IPS-20b (cell line): ENCODE measurements around the gene M1AP.

Experiments used
- H3K27ac ChIP-seq: one replicate; pipeline ENCODE4 v1.5.1; 2013; ENCODE audit warnings: low read length
- H3K27me3 ChIP-seq: 2 replicates; pipeline ENCODE4 v1.6.1; 2013; ENCODE audit warnings: mild to moderate bottlenecking, low read length, inconsistent platforms; ENCODE audit not compliant: insufficient read depth
- H3K36me3 ChIP-seq: 2 replicates; pipeline ENCODE4 v1.6.1; 2013; ENCODE audit warnings: low read depth, mild to moderate bottlenecking, inconsistent platforms, low read length, moderate library complexity; ENCODE audit not compliant: insufficient read depth
- H3K4me1 ChIP-seq: 2 replicates; pipeline ENCODE4 v1.6.1; 2013; ENCODE audit warnings: mild to moderate bottlenecking, control low read depth, inconsistent platforms, low read length, moderate library complexity; ENCODE audit not compliant: insufficient read depth
- H3K4me3 ChIP-seq: 2 replicates; pipeline ENCODE4 v1.5.1; 2013; ENCODE audit warnings: mild to moderate bottlenecking, low read length, inconsistent platforms
- H3K9ac ChIP-seq: 2 replicates; pipeline ENCODE4 v1.6.1; 2013; ENCODE audit warnings: low read depth, mild to moderate bottlenecking, inconsistent platforms, low read length, moderate library complexity
- H3K9me3 ChIP-seq: 2 replicates; pipeline ENCODE4 v1.6.1; 2013; ENCODE audit warnings: mild to moderate bottlenecking, low read depth, low read length, inconsistent platforms; ENCODE audit not compliant: insufficient read depth

The M1AP gene

DNA sequence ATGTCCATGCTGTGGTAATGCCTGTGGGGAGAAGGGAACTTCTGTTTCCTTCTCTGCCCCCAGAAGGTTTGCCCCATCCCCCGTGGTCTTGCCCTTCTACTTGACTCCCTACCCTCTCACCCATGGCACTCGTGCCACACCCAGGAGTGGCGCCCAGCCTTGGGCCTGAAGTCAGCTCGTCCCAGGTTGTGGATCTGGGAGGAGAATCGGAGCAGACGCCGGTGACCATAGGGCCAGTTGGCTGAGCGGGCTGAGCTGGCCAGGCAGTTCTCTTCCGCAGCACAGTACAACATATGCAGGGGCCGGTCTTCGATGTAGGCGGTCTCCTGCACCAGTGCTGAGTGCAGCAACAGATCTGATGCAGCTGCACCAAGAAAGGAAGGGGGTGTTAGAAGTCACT is 113.7 kb downstream of the M1AP start:
- H3K9ac ChIP-seq: no peak overlapping the region

DNA sequence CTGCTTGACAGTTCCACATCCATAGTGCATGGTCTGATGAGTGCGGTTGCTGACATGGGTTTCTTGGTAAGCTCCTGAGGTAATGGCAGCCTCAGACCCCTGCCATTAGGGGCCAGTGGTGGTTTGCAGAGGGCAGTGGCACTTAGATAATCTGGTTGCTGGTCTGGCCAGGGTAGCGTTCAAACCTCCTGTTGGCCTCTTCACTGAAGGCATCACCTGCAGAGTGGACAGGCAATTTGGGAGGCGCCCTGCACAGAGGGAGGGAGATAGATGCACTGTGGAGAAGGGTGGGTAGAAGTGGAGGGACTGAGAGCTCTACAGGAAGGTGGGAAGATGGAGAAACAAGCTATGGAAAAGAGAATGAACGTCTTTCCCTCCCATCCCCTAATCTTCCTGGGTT is 114.7 kb downstream of the M1AP start:
- no peaks in the 10 kb centered on the region for H3K4me1 ChIP-seq
- H3K9ac ChIP-seq: no peak overlapping the region
- no peak overlapping the region for H3K4me3 ChIP-seq
- peaks cover 6% of the 10 kb centered on the region; the same call in 1 of the 2 replicates for H3K27me3 ChIP-seq
- peaks cover 35% of the 10 kb centered on the region for H3K36me3 ChIP-seq
- no peak overlapping the region for H3K27ac ChIP-seq
- H3K9me3 ChIP-seq: no peaks in the 10 kb centered on the region

More for the DNA sequence above, 113.7 kb downstream of the M1AP start:
- Histone ChIP-seq H3K9me3 (no peaks in the 10 kb centered on the region), H3K27ac (no peak overlapping the region), H3K27me3 (peaks cover 6% of the 10 kb centered on the region; the same call in 1 of the 2 replicates), H3K4me1 (no peaks in the 10 kb centered on the region), H3K36me3 (peaks cover 35% of the 10 kb centered on the region), H3K4me3 (no peak overlapping the region)

DNA sequence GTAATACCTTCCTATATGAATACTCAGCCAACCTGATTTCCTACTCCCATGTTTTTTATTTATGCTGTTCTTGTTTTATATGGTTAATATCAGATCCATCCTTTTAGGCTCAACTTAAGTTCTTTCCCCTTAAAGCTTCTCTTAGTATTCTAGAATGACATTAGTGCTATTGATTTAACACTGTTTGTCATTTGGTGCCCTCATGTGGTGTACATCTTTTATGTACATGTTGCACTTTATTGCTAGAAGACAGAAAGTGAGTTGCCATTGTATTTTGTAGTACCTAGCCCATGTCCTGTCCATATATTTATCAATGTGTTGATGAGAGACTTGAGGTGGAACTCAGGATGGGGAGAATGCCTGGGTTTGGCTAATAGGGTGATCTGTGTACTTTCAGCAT is 115.9 kb downstream of the M1AP start:
- Histone ChIP-seq H3K36me3 (peaks cover 46% of the 10 kb centered on the region), H3K4me3 (no peak overlapping the region), H3K27ac (no peak overlapping the region), H3K4me1 (no peaks in the 10 kb centered on the region), H3K9ac (no peak overlapping the region), H3K27me3 (peaks cover 6% of the 10 kb centered on the region; the same call in 1 of the 2 replicates), H3K9me3 (no peaks in the 10 kb centered on the region)

DNA sequence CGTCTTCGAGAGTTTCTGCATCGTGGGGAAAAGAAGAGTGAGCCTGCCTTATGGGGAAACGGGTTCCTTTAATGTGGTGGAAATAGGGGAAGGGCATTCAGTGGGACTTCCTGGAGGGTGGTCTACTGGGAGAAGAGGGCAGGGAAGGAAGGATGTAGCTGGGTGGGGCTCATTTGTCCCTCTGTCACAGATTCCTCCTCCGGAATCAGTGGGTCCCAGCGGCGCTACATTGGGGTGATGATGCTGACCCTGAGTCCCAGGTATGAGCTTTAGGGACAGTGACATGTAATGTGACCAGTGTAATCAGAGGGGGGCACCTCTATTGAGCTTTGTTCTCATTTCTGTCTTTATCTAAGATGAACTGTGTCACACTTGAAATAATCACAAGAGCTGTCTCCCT is 116.5 kb downstream of the M1AP start:
- H3K27me3 ChIP-seq: peaks cover 6% of the 10 kb centered on the region; the same call in 1 of the 2 replicates
- no peak overlapping the region for H3K27ac ChIP-seq
- H3K4me3 ChIP-seq: no peak overlapping the region
- H3K4me1 ChIP-seq: no peaks in the 10 kb centered on the region
- H3K9me3 ChIP-seq: no peaks in the 10 kb centered on the region
- H3K9ac ChIP-seq: no peak overlapping the region
- H3K36me3 ChIP-seq: peaks cover 52% of the 10 kb centered on the region

DNA sequence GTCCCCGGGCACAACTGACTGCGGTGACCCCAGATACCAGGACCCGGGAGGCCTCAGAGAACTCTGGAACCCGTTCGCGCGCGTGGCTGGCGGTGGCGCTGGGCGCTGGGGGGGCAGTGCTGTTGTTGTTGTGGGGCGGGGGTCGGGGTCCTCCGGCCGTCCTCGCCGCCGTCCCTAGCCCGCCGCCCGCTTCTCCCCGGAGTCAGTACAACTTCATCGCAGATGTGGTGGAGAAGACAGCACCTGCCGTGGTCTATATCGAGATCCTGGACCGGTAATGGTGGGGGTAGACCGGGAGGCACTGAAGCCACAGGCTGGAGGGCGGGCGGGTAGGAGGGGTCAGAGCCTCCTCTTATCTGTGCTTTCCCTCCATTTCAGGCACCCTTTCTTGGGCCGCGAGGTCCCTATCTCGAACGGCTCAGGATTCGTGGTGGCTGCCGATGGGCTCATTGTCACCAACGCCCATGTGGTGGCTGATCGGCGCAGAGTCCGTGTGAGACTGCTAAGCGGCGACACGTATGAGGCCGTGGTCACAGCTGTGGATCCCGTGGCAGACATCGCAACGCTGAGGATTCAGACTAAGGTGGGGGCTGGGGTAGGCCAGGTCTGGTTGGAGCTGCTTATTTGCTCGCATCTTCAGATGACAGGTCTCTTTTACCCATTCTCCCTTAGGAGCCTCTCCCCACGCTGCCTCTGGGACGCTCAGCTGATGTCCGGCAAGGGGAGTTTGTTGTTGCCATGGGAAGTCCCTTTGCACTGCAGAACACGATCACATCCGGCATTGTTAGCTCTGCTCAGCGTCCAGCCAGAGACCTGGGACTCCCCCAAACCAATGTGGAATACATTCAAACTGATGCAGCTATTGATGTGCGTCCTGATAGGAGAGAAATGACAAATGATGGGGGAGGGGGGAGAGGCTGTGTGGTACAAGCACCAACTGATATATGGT is 117.6 kb downstream of the M1AP start:
- peak overlapping the region; percentile 75; the same call in 1 of the 2 replicates for H3K9ac ChIP-seq
- H3K27me3 ChIP-seq: peaks cover 6% of the 10 kb centered on the region; the same call in 1 of the 2 replicates
- H3K27ac ChIP-seq: no peak overlapping the region
- H3K9me3 ChIP-seq: no peaks in the 10 kb centered on the region
- peaks cover 61% of the 10 kb centered on the region for H3K36me3 ChIP-seq
- H3K4me1 ChIP-seq: no peaks in the 10 kb centered on the region
- H3K4me3 ChIP-seq: peak overlapping the region; percentile 99

DNA sequence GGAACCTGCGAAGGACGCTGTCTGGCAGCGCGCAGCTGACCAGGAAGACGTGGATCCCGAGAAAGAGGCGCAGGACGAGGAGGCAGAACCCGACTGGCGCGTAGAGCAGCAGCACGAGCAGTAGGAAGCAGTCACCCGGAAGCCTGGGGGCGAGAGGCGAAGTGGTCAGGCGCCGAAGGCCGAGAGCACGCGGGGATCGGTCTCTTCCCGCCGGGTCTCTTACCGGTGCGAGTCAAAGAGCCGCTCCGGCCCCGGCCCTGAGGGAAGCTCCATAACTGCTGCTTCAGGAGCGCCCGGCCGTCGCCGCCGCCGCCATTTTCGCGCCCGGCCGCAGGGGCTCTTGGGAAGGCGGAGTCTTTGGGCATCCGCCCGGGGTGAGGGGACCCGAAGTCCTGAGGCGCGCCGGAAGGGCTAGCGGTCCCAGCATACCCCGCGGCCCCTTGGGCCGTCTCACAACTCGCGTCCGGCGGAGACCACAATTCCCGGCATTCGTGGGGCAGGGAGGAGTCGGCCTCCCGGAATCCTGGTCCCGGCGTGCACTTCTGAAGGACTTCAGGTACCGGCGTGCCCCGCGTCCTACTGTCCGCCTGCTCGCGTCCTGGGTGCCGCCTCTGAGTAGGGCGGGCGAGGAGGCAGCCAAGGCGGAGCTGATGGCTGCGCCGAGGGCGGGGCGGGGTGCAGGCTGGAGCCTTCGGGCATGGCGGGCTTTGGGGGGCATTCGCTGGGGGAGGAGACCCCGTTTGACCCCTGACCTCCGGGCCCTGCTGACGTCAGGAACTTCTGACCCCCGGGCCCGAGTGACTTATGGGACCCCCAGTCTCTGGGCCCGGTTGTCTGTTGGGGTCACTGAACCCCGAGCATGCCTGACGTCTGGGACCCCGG is 118.5 kb downstream of the M1AP start, which contains the start of the genes AUP1 and HTRA2:
Gene AUP1, minus strand, starts transcription at position 350 of the 882 bp plus-strand sequence. Its CDS starts 77 bp downstream, at position 273.
Gene HTRA2, plus strand, starts transcription at position 577 of the 882 bp plus-strand sequence. Its CDS starts 74 bp downstream, at position 651.
- Histone ChIP-seq H3K27ac (peak within 1 kb of the TSS; percentile 53), H3K4me1 (no peaks in the 10 kb centered on the region), H3K9ac (peak within 1 kb of the TSS; percentile 97), H3K27me3 (peaks cover 6% of the 10 kb centered on the region; the same call in 1 of the 2 replicates), H3K4me3 (peak within 1 kb of the TSS; percentile 99), H3K36me3 (peaks cover 61% of the 10 kb centered on the region), H3K9me3 (no peaks in the 10 kb centered on the region)

DNA sequence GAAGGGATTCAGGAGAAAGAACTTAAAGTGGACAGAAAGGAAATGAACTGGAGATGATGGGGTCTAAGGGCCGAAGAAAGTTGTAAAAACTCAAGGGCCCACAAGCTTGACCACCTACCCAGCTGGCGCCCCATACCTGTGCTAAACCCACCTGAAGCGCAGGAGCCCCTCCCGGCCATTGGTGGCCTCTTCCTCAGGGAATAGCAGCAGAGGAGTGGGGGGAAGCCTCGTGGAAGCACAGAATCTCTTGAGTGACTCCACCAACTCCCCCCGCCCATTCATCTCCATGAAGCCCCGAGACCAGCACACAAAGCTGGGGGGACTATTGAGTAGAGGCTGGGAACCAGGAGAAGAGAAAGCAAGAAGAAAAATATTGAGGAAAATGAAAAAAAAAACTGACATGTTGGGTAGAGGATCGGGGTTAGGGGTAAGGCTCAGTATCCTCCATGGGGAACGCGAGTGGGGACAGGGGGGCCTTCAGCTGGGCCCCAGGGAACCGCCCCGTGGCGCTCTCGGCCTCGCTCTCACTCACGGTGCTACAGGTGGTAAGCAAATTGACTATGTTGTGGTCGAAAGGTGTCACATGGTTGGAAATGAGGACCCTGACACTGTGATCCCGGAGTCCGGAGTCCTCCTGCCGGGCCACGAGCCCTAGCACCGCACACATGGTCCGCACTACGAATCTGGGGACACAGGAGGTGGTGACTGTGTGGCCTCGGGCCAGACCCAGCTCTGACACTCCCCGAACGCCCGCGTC is 119.4 kb downstream of the M1AP start:
- H3K27me3 ChIP-seq: peaks cover 7% of the 10 kb centered on the region; the same call in 1 of the 2 replicates
- no peaks in the 10 kb centered on the region for H3K4me1 ChIP-seq
- peak overlapping the region; percentile 99 for H3K4me3 ChIP-seq
- H3K9ac ChIP-seq: peak overlapping the region; percentile 97
- H3K36me3 ChIP-seq: peaks cover 53% of the 10 kb centered on the region
- peak overlapping the region; percentile 53 for H3K27ac ChIP-seq
- no peaks in the 10 kb centered on the region for H3K9me3 ChIP-seq

DNA sequence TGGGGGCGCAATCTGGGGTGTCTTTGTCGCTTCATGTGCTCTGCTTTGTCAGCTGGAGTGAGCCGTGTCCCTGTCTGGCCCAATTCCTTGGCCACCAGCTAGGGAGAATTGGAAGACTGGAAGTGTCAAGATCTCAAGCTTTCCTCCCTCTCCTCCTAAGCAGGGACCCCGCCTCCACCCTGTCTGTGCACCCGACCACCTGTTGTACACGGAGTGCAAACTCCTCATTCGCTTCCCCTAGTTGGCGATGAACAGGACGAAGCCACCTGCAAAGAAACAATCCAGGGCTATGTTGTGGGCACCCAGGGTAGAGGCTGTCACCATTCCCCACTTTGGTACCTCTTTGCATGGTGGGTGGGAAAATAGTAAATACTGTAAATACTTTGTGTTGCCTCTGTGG is 120.4 kb downstream of the M1AP start:
- no peaks in the 10 kb centered on the region for H3K4me1 ChIP-seq
- peaks cover 42% of the 10 kb centered on the region for H3K36me3 ChIP-seq
- no peak overlapping the region for H3K27ac ChIP-seq
- H3K4me3 ChIP-seq: no peak overlapping the region
- peaks cover 17% of the 10 kb centered on the region for H3K27me3 ChIP-seq
- H3K9me3 ChIP-seq: no peaks in the 10 kb centered on the region
- H3K9ac ChIP-seq: no peak overlapping the region

DNA sequence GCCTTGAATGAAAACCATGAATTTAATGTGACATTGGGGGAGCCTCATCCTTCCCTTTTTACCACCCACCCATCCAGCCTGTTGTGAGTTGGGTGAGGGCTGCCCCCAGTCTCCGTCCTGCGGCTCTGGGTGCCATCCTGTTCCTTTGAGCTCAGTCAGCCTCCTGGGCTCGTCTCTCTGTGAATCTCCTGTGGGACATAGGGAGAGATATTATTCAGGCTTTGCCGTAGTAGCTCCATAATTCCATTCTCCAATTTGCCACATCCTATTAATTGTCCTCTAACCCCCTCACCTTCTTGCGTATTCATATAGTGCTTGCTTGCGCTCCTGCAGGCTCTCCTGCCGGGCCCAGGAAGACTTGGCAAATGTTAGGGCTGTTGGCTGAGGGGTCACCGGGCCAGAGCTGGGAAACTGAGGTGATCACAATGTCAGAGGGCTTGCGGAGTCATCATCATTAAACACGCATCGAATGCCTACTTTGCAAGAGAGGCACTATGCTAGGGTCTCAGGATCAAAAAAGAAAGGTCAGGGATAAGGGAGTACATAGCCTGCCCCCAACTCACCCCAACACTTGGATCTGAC is 121.4 kb downstream of the M1AP start:
- Histone ChIP-seq H3K27ac (no peak overlapping the region), H3K4me3 (no peak overlapping the region), H3K36me3 (peaks cover 32% of the 10 kb centered on the region)

DNA sequence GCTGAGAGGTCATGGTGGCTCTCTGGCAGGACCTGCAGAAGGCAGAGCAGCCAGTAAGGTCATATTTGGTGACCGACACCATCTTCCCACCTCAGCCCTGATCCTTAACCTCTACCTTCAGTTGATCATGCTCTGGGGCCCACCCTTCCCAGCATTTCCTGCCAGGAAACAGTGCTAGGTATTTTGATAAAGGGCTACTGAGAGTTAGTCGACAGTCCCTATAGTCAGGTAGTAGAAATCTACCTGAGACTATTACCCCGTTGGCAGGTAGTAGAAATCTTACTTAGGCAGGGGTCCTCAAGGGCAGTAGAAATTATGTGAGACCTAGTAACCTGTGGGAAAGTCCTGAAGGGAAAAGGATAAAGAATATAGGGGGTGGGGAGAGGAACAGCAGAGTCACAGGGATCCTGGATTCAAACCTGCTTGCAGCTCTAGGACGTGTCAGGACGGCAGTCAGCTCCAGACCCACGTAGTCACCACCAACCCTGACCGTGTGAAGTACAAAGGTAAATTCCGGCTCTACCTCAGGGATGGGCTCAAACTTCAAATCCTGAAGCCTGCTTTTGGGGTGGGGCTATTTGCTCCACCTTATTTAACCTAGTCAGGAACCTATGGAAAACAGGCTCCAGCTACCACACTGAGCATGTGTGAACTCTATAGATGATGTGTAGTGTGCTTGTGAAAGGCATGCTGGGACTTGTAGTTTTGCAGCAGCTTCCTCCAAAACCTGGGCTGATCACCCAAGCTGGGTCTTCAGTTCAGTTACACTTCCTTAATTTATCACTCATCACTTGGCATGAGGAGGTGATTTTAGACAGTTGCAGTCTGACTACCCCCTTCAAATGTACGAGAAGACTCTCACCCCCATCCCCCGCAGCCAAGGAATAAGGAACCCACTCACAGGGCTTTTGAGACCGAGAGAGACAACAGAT is 122.1 kb downstream of the M1AP start, which contains the start of gene DQX1:
Gene DQX1, minus strand, starts transcription at position 515 of the 932 bp plus-strand sequence. Its CDS starts 502 bp downstream, at position 13.
- no peaks in the 10 kb centered on the region for H3K4me1 ChIP-seq
- no peaks in the 10 kb centered on the region for H3K9me3 ChIP-seq
- H3K36me3 ChIP-seq: peaks cover 26% of the 10 kb centered on the region
- H3K27ac ChIP-seq: no peak within 1 kb of the TSS
- no peak within 1 kb of the TSS for H3K9ac ChIP-seq
- no peak within 1 kb of the TSS for H3K4me3 ChIP-seq
- H3K27me3 ChIP-seq: peaks cover 34% of the 10 kb centered on the region

More for the DNA sequence above, 121.4 kb downstream of the M1AP start:
- Histone ChIP-seq H3K4me1 (no peaks in the 10 kb centered on the region), H3K27me3 (peaks cover 27% of the 10 kb centered on the region), H3K9ac (no peak overlapping the region), H3K9me3 (no peaks in the 10 kb centered on the region)
